GM12801 (cell line): ENCODE results near the gene POGK.

Experiments used
- CTCF ChIP-seq: IDR thresholded peaks from one replicate; pipeline ENCODE4 v1.5.1; 2011; ENCODE audit warnings: control low read depth; ENCODE audit not compliant: insufficient read length; ENCODE audit errors: extremely low read depth

POGK gene, protein sequence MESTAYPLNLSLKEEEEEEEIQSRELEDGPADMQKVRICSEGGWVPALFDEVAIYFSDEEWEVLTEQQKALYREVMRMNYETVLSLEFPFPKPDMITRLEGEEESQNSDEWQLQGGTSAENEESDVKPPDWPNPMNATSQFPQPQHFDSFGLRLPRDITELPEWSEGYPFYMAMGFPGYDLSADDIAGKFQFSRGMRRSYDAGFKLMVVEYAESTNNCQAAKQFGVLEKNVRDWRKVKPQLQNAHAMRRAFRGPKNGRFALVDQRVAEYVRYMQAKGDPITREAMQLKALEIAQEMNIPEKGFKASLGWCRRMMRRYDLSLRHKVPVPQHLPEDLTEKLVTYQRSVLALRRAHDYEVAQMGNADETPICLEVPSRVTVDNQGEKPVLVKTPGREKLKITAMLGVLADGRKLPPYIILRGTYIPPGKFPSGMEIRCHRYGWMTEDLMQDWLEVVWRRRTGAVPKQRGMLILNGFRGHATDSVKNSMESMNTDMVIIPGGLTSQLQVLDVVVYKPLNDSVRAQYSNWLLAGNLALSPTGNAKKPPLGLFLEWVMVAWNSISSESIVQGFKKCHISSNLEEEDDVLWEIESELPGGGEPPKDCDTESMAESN

GRCh38 chr1:166838766-166839599 lies at the start of gene POGK:
Gene POGK (plus strand): TSS chr1:166839475. CDS start chr1:166840957, 1,482 bp downstream.
- no peak for TF ChIP-seq CTCF

- TF ChIP-seq CTCF, result no peak
Observed at GRCh38 chr1:166796620-166797236, 42.5 kb upstream of the POGK start.

DNA sequence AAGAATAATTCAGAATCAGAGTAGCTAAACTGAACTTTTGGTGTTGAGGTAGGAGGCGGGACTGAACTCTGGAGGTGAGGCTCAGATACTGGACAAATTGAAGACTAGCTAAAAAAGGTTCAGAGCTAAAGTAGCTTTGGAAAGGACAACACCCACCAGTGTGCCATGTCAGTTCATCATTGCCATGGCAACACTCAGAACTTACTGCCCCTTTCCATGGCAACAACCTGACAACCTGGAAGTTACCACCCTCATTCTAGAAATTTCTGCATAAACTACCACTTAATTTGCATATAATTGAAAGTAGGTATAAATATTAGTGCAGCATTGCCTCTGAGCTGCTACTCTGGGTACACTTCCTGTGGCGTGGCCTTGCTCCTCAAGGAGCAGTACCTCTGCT lies 30.3 kb upstream of the POGK start:
- no peak for TF ChIP-seq CTCF

DNA sequence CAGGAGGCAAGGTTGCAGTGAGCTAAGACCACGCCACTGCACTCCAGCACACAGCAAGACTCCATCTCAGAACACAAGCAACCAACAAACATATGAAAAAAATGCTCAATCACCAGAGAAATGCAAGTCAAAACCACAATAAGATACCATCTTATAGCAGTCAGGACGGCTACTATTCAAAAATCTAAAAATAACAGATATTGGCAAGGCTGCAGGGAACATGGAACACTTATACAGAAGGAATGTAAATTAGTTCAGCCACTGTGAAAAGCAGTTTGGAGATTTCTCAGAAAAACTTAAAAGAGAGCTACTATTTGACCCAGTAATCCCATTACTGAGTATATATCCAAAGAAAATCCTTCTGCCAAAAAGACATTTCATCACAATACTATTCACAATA lies 27.6 kb upstream of the POGK start:
- TF ChIP-seq CTCF, result no peak

DNA sequence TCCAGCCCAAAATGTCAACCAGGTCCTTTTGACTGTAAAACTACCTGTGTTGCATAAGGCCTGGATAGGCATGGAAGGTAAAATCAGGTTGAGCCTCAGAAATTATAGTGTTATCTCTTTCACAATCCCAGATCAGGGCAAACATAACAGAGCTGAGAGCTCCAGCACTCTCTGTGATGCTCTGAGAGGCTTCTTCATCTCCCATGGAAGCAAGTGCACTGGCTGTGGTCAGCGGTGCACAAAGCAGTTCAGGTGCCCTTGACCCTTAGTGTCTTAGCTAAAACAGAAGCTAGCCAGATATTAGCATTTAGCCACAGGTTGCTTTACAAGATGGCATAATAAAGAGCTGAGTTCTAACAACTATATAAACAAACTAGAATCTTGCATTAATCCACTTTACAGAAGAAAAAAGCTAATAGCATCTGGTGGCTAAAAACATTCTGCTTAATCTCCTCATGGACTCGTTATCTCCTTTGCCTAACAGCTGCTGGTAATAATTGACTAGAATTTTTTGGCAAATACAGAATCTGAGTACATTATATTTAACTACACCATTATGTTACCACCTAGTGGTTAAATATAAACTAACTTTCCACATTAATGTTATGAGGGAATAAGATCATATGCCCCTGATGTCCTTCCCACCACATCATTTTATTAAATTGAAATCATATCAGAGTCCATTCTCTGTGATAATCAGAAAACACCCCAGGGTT lies 25.6 kb upstream of the POGK start:
- no peak for TF ChIP-seq CTCF

DNA sequence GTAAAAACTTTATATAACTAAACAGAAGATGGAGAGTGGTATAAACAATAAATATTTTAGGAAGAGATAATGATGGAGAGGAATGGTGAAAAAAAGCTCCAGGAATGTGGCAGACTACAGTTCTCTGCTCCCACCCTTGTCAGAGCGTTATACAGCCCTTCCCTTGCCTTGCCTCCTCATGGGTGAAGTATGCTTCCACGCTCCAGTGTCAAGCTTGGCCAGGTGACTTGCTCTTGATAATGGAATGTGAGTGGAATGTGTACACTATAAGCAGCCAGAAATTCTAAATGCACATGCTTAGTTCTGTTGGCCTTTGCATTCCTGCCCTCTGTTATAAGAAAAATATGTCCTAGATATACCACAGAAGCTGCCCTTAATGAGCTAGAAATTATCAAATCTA lies 24.7 kb upstream of the POGK start:
- no peak for TF ChIP-seq CTCF
